GM19455 (cell line): ENCODE measurements around the gene DHRS1.

ENCODE experiments used
- ATAC-seq: cut with Tn5 transposase; IDR thresholded peaks from one replicate; pipeline ENCODE4 v1.9.1; 2021; ENCODE audit not compliant: unreplicated experiment

The DHRS1 gene

GRCh38 chr14:24267516-24267915 lies 32.1 kb downstream of the DHRS1 start:
- no peak for ATAC-seq

GRCh38 chr14:24266344-24267244 lies 33.0 kb downstream of the DHRS1 start:
- no peak for ATAC-seq

DNA sequence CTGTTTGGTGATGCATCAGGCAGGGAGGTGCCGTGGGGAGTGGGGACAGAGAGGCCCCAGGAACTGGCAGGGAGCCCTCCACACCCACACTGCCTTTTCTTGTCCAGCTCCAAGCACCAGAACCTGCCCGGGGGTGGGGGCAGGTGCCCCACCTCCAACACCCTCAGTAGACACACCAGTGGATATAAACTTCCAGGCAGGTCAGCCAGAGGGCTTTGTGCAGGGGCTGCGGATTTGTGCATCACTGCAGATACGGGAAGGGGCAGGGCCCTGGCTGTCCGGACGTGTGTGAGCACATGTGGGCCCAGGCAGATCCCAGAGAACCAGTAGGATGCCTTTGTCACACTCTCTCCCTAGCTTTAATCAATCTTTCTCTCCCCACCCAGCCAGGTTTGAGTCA lies 35.3 kb downstream of the DHRS1 start:
- no peak for ATAC-seq

DNA sequence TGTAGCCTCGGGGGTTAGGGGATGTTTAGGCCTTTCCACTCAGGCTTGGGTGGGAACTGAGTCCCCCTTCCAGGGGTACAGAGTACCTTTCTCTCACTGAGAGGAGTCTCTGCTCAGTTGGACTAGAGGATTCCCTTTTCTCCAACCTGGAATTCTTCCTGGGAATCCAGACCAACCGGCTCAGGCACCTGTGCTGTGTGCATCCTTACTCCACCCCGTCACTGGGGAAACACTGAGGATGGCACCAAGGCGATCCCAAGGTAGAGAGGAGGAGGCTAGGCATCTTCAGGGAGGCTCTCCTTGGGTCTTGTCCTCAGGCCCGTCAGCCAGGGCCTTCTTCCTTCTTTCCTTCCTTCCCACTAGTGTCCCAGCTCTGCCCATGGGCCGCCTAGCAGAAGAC lies 35.7 kb downstream of the DHRS1 start:
- ATAC-seq, result no peak

GRCh38 chr14:24262821-24263733 lies 36.5 kb downstream of the DHRS1 start, which contains the start of gene TGM1:
TSS of gene TGM1 (minus strand) at chr14:24263177. CDS start at chr14:24262352, 825 bp downstream.
- ATAC-seq, result no peak

- no peak for ATAC-seq
Observed at GRCh38 chr14:24261969-24262327, 37.6 kb downstream of the DHRS1 start.

DNA sequence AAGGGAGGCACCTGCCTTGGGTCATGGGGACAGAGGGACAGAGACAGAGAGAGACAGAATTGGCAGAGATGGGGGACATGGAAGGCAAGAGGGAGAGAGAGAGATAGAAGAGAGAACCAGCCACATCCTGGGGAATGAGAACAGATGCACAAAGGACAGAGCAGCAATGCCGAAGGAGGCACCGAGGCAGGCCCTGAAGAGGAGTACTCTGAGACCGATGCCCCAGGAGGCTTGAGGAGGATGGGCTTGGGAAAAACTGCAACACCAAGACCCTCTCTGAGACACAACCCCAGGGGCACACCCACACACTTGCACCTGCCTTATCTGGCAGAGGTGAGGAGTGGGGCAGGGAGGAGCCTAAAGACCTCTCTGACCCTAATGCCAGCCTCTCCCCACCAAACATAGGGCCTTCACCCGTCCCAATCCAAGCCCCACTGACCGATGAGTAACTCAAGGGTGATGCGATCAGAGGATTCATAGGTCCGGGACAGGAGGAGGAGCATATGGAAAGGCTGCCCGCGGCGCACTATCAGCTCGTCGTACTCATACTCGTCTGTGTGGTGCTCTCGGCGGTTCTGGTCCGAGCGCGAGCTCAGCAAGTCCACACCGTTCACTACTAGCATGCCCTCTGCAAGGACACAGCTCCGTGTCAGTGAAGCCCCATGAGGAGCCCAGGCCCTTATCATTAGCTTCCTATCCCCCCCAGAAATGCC lies 38.2 kb downstream of the DHRS1 start:
- no peak for ATAC-seq

- no peak for ATAC-seq
Observed at GRCh38 chr14:24260780-24261157, 38.8 kb downstream of the DHRS1 start.

DNA sequence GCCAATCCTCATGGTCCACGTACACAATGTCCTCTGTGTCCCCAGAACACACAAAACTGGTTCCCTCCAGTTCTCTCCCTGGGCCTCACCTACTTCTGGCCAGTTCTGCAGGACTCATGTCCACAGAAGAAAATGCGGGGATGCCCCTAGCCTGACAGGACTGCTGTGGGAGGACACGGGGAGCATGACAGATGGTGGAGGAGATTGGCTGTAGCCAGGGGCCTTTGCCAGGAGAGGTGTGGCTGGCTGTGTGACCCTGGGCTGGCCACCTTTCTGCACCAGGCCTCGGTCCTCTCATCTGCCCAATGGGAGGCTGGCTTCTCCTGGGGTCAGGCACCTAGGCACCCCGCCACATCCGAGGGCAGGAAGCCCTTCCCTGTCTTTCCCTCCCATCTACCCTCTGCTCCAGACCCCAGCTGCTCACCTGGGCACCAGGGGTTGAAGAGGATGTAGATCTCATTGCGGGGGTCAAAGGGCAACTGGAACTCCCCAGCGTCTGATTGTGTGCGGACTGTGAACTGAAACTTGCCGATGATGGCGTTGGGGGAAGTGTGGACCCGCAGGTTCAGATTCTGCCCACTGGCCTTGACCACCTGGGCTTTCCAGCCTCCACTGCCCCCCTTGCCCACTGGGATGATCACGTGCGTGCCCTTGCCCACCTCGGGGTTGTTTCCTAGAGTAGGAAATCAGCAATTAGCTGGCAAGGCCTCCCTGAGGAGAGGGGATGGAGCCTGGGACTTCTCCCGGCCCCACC lies 39.4 kb downstream of the DHRS1 start:
- ATAC-seq, result no peak

DNA sequence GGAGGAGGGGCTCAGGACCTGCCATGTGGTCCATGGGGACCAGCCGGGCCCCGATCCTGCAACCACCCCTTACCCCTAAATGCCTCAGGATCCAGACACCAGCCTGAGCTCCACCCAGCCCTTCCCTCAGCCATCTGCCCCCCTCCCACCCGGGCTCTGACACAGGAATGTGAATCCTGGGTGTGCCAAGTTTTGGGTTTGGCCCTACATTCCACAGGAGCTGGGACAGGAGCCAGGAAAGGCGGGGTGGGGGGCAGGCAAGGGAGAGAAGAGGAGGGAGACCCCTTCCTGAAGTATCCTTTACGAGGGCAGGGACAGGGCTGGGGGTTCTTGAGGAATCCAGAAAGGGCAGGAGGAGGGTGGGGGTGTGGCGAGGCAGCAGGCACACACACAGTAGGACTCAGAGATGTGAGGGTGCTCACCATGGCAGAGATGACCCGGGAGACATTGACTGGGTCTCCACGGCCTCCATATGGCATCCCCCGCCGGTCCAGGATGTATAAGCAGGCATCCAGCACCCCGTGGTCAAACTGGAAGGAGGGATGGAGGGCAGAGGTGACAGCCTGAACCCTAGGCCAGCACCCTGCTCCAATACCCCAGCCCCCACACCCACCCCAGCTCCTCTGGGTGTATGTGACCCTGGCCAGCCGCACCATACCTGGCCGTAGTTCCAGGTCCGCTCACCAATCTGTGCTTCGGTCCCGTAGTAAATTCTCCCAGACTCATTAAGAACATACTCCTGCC lies 40.1 kb downstream of the DHRS1 start:
- no peak for ATAC-seq

GRCh38 chr14:24258548-24259265 lies 40.9 kb downstream of the DHRS1 start:
- no peak for ATAC-seq

GRCh38 chr14:24258119-24258518 lies 41.5 kb downstream of the DHRS1 start:
- no peak for ATAC-seq

DNA sequence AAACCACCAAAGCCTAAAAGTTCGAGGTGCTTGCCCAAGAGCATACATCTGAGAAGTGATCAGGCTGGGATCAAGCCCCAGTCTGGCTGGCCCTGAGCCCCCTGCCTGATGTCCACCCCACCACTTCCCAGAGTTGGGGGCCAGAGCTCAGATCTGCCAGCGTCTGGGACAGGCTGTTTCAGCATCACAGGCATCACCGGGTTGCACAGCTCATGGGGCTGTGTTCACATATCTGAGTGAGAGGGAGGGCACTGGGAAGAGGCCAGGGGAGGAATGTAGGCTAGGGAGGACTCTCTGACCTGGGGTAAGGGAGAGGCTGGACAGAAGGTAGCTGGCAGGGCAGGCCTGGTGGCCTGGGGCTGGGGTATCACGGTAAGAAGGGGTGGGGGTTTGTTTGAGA lies 42.6 kb downstream of the DHRS1 start:
- ATAC-seq, result no peak

DNA sequence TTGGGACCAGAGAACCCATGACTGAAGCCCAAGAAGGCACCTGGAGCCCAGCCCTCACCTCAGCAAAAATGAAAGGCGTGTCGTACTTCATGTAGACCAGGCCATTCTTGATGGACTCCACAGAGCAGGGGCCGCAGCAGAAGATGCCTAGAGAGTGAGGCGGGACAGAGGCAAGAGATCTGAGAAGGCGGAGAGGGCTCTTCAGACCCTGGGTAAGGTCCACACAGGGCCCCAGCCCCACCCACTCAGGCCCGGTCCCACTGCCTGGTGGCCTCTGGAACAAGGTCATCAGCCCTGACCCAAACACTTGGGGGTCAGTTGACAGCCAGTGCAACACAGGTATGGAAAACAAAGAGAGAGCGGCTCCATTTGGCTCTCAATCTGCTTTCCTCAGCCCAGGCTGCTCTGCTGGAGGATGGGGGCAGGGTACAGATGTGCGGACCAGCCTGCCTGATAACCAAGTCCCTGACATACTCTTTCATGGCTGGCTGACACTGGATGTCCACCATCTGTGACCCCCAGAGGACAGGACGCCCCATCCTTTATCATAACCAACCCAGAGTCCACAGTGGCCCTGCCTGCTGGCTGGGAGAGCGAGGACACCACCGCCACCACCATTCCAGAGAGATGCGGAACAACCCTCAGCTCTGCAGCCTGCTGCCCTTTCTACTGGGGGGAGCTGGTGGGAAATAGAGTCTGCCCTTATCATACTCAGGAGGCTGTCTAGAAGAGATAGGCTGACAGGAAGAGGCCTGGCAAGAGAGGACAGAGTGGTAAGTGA lies 43.5 kb downstream of the DHRS1 start:
- ATAC-seq, result no peak

- ATAC-seq, result no peak
Observed at GRCh38 chr14:24255438-24255837, 44.1 kb downstream of the DHRS1 start.

DNA sequence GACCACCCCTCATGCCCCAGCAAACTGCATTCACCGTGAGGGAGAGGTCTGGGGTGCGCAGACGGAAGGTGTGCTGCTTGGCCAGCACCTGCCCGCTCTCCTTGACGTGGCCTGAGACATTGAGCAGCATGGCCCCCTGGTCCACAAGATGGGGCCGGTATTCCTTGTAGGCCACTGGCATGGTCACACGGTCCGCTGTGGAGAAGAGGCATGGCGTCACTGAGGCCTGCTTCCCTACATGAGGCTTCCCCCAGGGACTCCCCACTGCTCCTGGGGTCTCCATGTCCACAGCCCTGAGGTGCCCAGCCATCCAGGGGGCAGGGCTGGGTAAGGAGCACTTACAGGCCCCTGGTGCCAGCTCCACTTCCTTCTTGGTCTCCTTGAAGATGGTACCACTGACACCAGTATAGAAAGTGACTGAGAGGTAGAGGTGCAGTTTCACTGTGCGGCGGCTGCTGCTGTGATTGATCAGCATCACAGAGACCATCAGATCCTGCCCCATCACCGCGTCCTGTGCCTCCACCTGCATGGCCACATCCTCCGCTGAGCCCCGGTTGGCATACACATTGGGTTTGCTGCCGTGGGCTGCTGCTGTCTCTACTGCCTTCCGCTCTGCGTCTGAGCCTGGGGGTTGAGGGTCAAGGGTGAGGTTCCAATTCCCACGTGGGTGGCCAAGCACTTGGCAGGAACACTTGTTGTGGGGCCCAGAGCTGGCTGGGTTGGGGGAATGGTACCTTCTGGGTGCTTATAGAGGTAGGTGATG lies 44.8 kb downstream of the DHRS1 start:
- ATAC-seq, result no peak

DNA sequence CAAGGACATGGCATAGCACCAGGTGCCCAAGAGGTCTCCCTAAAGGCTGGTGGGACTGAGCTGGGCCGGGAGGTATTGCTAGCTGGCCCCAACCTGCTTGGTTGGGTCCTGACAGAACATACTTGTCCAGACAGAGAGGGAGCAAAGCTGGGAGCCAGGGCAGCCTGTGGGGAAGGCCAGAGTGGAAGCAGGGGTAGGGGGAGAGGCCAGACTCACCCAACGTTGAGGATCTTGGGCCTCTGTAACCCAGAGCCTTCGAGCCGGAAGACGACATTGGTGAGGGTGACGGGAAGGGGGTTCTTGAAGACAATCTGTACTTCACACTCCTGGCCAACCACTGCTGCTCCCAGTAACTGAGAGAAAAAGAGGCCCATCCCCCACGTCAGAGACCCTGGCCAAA lies 45.6 kb downstream of the DHRS1 start:
- ATAC-seq, result no peak
